ENCODE measurements around the gene BTBD16. TPM values are rescaled to one million over a fixed set of nuclear protein-coding genes. Genes with fewer than 3 reads are reported as not detected.

Gene BTBD16
- total and polyA plus RNA-seq, 10 of the 15 experiments (the other 5 are each of a cell fraction or from before 2014, with no cell fraction given): 0.11 TPM; not detected in 9

DNA sequence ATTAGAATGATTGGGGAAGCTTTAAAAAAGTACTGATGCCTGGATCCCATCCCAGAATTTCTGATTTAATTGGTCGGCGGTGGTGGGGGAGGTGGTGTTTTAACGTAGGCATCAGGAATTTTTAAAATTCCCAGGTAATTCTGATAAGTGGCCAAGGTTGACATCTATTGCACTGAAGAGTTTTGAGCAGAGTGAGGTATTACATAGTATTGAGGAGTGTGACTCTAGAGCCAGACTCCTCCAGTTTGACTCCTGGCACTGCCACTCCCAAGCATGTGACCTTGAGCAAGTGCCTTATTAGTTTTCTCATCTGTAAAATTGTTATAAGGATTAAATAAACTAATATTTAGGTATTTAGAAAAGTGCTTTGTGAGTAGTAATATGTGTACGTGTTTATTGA is 109.6 kb downstream of the BTBD16 start:
- in situ Hi-C loops (cut with MboI): no loop called here
- WGBS (ENCODE audit: insufficient coverage, insufficient replicate concordance, low lambda C conversion rate, missing lambda C conversion rate): 59% methylated on average over 4 of the region's 4 CpGs

More for the DNA sequence above, 109.6 kb downstream of the BTBD16 start:
- Histone ChIP-seq H2AFZ (ENCODE audit: control insufficient read depth, low read depth, low read length) (no peak overlapping the region), H3K27me3 (replicated peaks in 1 of 2; ENCODE audit: control insufficient read depth in 2 of 2, insufficient read depth in 2 of 2, low read length in 1 of 2) (no peaks in the 10 kb centered on the region; a peak in 1 of 4 replicates), H3K36me3 (ENCODE audit: control insufficient read depth in 2 of 2, insufficient read depth in 2 of 2, low read length in 1 of 2) (no peaks in the 10 kb centered on the region), H3K4me3 (no peak overlapping the region), H3K4me2 (ENCODE audit: control insufficient read depth, insufficient read depth) (no peak overlapping the region), H3K9me3 (replicated peaks; ENCODE audit: control insufficient read depth, insufficient read depth, low read length) (no peaks in the 10 kb centered on the region), H3K27ac (ENCODE audit: control insufficient read depth, insufficient read depth) (no peak overlapping the region), H3K4me1 (ENCODE audit: control insufficient read depth, insufficient read depth, low read length) (peaks cover 4% of the 10 kb centered on the region; the same call in 1 of the 2 replicates), H4K20me1 (ENCODE audit: control insufficient read depth, insufficient read depth) (no peaks in the 10 kb centered on the region), H3K79me2 (ENCODE audit: control insufficient read depth, insufficient read depth, low read length) (no peaks in the 10 kb centered on the region), H3K9ac (ENCODE audit: control insufficient read depth, insufficient read depth, low read length) (no peak overlapping the region)
- CTCF ChIA-PET: no interaction called here
- no peak for ATAC-seq
- TF ChIP-seq RAD21 (IDR thresholded peaks at IDR 0.05; ENCODE audit: insufficient read depth, low read depth, low read length) (no peak), MYB (IDR thresholded peaks at IDR 0.05; ENCODE audit: borderline replicate concordance, low read depth, low read length) (no peak), BHLHE40 (IDR thresholded peaks at IDR 0.05; ENCODE audit: borderline replicate concordance in 1 of 2, low read depth in 2 of 2, low read length in 1 of 2) (no peak), KAT2A (conservative IDR thresholded peaks at IDR 0.05; ENCODE audit: control insufficient read depth, low read depth, low read length) (no peak), ZSCAN29 (IDR thresholded peaks at IDR 0.05) (no peak), KLF5 (IDR thresholded peaks at IDR 0.05; ENCODE audit: partially characterized antibody) (no peak), POLR2AphosphoS2 (IDR thresholded peaks at IDR 0.05; ENCODE audit: low read depth, low read length) (no peak), E4F1 (IDR thresholded peaks at IDR 0.05; ENCODE audit: borderline replicate concordance, partially characterized antibody) (no peak), ETV6 (conservative IDR thresholded peaks at IDR 0.05 in 1 of 2, IDR thresholded peaks at IDR 0.05 in 1 of 2; ENCODE audit: borderline replicate concordance in 1 of 2, low read depth in 1 of 2) (no peak), FOS (IDR thresholded peaks at IDR 0.05; ENCODE audit: borderline replicate concordance, extremely low read depth, insufficient read length) (no peak), CBX5 (IDR thresholded peaks at IDR 0.05; ENCODE audit: low read depth) (no peak), PAX8 (IDR thresholded peaks at IDR 0.05) (no peak), ZNF24 (IDR thresholded peaks at IDR 0.05) (no peak), CREM (IDR thresholded peaks at IDR 0.05; ENCODE audit: low read depth) (no peak)
- intact Hi-C loops (cut with micrococcal nuclease; ENCODE audit: unreplicated experiment): no loop called here
- no peak for DNase-seq (ENCODE audit: low read depth, low spot score)
- POLR2A ChIA-PET: no interaction called here
- no peak for FAIRE-seq
- RAD21 ChIA-PET (ENCODE audit: unreplicated experiment): no interaction called here
- no TSS peak for BruUV-seq (replicated peaks)
- SMC1A ChIA-PET (ENCODE audit: uncharacterized antibody, unreplicated experiment): no interaction called here
